ENCODE results near the gene TSPAN7.

Gene TSPAN7

DNA sequence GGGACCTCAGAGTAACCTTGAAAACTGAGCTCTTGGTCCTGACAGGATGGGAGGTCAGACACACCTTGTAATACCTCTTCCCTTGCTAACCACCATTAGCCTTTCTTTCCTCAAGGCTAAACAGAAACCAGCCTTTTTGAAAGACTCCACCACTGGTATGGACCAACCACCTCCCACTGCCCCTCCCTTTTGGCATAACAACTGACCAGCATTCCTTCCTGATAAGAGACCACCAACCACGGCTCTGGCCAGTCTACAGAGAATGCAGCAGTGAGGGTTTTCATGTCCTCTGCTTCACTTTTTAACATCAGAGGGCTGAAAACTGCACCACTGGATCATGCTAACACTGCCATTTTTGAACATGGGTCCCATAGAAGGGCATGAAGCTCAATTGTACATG is 139.7 kb downstream of the TSPAN7 start:
- ATAC-seq = no peak
- TF ChIP-seq TOX (CRISPR knock-in tag; IDR thresholded peaks at IDR 0.05; ENCODE audit: borderline replicate concordance) (no peak), ARNTL (CRISPR knock-in tag; IDR thresholded peaks at IDR 0.05; ENCODE audit: borderline replicate concordance, low read depth) (no peak), ZFP30 (CRISPR knock-in tag; IDR thresholded peaks at IDR 0.05) (no peak), TCF4 (CRISPR knock-in tag; IDR thresholded peaks at IDR 0.05; ENCODE audit: borderline replicate concordance) (no peak), RARB (CRISPR knock-in tag; IDR thresholded peaks at IDR 0.05) (no peak), ZNF565 (CRISPR knock-in tag; conservative IDR thresholded peaks at IDR 0.05; ENCODE audit: low read depth) (no peak), ISL1 (CRISPR knock-in tag; IDR thresholded peaks at IDR 0.05) (no peak), PPARA (CRISPR knock-in tag; IDR thresholded peaks at IDR 0.05; ENCODE audit: borderline replicate concordance) (no peak), ZNF70 (CRISPR knock-in tag; IDR thresholded peaks at IDR 0.05) (no peak), SNAI2 (CRISPR knock-in tag; IDR thresholded peaks at IDR 0.05) (no peak), CSDC2 (CRISPR knock-in tag; IDR thresholded peaks at IDR 0.05) (no peak), ZFP3 (CRISPR knock-in tag; IDR thresholded peaks at IDR 0.05) (no peak), ZNF8 (CRISPR knock-in tag; IDR thresholded peaks at IDR 0.05) (no peak), ZC3H10 (CRISPR knock-in tag; IDR thresholded peaks at IDR 0.05) (no peak)
- TF ChIP-seq, protein P1, sequence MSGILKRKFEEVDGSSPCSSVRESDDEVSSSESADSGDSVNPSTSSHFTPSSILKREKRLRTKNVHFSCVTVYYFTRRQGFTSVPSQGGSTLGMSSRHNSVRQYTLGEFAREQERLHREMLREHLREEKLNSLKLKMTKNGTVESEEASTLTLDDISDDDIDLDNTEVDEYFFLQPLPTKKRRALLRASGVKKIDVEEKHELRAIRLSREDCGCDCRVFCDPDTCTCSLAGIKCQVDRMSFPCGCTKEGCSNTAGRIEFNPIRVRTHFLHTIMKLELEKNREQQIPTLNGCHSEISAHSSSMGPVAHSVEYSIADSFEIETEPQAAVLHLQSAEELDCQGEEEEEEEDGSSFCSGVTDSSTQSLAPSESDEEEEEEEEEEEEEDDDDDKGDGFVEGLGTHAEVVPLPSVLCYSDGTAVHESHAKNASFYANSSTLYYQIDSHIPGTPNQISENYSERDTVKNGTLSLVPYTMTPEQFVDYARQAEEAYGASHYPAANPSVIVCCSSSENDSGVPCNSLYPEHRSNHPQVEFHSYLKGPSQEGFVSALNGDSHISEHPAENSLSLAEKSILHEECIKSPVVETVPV (CRISPR knock-in tag; IDR thresholded peaks at IDR 0.05) = no peak
- TF ChIP-seq, protein P2, sequence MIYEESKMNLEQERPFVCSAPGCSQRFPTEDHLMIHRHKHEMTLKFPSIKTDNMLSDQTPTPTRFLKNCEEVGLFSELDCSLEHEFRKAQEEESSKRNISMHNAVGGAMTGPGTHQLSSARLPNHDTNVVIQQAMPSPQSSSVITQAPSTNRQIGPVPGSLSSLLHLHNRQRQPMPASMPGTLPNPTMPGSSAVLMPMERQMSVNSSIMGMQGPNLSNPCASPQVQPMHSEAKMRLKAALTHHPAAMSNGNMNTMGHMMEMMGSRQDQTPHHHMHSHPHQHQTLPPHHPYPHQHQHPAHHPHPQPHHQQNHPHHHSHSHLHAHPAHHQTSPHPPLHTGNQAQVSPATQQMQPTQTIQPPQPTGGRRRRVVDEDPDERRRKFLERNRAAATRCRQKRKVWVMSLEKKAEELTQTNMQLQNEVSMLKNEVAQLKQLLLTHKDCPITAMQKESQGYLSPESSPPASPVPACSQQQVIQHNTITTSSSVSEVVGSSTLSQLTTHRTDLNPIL (CRISPR knock-in tag; IDR thresholded peaks at IDR 0.05; ENCODE audit: low read depth) = no peak
- TF ChIP-seq, protein P3, sequence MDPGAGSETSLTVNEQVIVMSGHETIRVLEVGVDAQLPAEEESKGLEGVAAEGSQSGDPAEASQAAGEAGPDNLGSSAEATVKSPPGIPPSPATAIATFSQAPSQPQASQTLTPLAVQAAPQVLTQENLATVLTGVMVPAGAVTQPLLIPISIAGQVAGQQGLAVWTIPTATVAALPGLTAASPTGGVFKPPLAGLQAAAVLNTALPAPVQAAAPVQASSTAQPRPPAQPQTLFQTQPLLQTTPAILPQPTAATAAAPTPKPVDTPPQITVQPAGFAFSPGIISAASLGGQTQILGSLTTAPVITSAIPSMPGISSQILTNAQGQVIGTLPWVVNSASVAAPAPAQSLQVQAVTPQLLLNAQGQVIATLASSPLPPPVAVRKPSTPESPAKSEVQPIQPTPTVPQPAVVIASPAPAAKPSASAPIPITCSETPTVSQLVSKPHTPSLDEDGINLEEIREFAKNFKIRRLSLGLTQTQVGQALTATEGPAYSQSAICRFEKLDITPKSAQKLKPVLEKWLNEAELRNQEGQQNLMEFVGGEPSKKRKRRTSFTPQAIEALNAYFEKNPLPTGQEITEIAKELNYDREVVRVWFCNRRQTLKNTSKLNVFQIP (CRISPR knock-in tag; IDR thresholded peaks at IDR 0.05; ENCODE audit: borderline replicate concordance, low read depth) = no peak
- TF ChIP-seq, protein P4, sequence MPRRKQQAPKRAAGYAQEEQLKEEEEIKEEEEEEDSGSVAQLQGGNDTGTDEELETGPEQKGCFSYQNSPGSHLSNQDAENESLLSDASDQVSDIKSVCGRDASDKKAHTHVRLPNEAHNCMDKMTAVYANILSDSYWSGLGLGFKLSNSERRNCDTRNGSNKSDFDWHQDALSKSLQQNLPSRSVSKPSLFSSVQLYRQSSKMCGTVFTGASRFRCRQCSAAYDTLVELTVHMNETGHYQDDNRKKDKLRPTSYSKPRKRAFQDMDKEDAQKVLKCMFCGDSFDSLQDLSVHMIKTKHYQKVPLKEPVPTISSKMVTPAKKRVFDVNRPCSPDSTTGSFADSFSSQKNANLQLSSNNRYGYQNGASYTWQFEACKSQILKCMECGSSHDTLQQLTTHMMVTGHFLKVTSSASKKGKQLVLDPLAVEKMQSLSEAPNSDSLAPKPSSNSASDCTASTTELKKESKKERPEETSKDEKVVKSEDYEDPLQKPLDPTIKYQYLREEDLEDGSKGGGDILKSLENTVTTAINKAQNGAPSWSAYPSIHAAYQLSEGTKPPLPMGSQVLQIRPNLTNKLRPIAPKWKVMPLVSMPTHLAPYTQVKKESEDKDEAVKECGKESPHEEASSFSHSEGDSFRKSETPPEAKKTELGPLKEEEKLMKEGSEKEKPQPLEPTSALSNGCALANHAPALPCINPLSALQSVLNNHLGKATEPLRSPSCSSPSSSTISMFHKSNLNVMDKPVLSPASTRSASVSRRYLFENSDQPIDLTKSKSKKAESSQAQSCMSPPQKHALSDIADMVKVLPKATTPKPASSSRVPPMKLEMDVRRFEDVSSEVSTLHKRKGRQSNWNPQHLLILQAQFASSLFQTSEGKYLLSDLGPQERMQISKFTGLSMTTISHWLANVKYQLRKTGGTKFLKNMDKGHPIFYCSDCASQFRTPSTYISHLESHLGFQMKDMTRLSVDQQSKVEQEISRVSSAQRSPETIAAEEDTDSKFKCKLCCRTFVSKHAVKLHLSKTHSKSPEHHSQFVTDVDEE (CRISPR knock-in tag; IDR thresholded peaks at IDR 0.05) = no peak

DNA sequence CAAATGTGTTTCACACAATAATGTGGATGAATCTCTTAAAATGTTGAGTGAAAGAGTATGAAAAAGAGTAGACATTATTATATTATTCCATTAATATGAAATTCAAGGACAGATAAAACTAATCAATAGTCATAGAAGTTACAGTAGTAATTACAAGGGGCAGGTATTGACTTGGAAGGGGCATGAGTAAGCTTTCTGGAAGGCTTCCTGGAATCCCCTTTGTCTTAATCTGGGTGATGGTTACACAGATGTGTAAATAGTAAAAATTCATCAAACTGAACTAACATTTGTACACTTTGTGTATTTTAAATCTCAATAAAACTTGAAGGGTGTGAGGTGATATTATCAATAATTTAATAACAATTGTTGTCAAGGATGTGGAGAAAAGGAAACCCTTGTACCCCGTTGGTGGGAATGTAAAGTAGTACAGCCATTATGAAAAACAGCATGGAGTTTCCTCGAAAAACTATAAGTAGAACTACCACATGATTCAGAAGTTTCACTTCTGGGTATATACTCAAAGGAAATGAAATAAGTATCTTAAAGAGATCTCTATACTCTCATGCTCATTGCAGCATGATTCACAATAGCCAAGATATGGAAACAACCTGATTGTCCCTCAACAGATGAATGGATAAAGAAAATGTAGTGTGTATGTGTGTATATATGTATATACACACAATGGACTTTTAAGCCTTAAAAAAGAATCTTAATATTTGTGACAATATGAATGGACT is 143.0 kb downstream of the TSPAN7 start:
- no peak for TF ChIP-seq ARNTL (CRISPR knock-in tag; IDR thresholded peaks at IDR 0.05; ENCODE audit: borderline replicate concordance, low read depth)
- TF ChIP-seq, protein P2 (CRISPR knock-in tag; IDR thresholded peaks at IDR 0.05; ENCODE audit: low read depth) = no peak
- no peak for ATAC-seq

DNA sequence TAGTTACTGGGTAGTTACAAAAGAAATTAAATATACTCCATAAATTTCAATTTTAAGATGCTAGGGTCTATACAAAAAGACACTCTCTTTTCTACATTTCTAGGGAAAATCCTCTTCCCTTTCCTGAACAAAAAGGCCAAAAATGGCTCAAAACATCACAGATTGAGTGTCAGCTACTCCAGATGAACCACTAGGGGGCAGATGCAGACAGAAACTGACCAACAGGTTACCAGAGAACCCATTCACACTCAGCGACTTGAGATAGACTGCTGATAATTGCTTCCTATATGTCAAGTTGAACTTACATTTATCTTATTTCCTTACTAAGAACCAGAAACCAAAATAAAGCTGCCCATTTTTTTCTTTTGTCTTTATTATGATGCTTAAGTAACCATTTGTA is 156.5 kb downstream of the TSPAN7 start:
- TF ChIP-seq ZFP3 (CRISPR knock-in tag; IDR thresholded peaks at IDR 0.05) (no peak), PPARA (CRISPR knock-in tag; IDR thresholded peaks at IDR 0.05; ENCODE audit: borderline replicate concordance) (no peak), SNAI2 (CRISPR knock-in tag; IDR thresholded peaks at IDR 0.05) (no peak), ZNF565 (CRISPR knock-in tag; conservative IDR thresholded peaks at IDR 0.05; ENCODE audit: low read depth) (no peak), ZNF8 (CRISPR knock-in tag; IDR thresholded peaks at IDR 0.05) (no peak), TCF4 (CRISPR knock-in tag; IDR thresholded peaks at IDR 0.05; ENCODE audit: borderline replicate concordance) (no peak), ESRRG (CRISPR knock-in tag; IDR thresholded peaks at IDR 0.05) (no peak), OSR1 (CRISPR knock-in tag; IDR thresholded peaks at IDR 0.05) (no peak), ARNTL (CRISPR knock-in tag; IDR thresholded peaks at IDR 0.05; ENCODE audit: borderline replicate concordance, low read depth) (no peak), RARB (CRISPR knock-in tag; IDR thresholded peaks at IDR 0.05) (no peak), ZNF70 (CRISPR knock-in tag; IDR thresholded peaks at IDR 0.05) (no peak), ZFP30 (CRISPR knock-in tag; IDR thresholded peaks at IDR 0.05) (no peak), BACH2 (CRISPR knock-in tag; IDR thresholded peaks at IDR 0.05; ENCODE audit: borderline replicate concordance) (no peak), ISL1 (CRISPR knock-in tag; IDR thresholded peaks at IDR 0.05) (no peak)
- TF ChIP-seq, protein P3 (CRISPR knock-in tag; IDR thresholded peaks at IDR 0.05; ENCODE audit: borderline replicate concordance, low read depth) = no peak
- TF ChIP-seq, protein P5, sequence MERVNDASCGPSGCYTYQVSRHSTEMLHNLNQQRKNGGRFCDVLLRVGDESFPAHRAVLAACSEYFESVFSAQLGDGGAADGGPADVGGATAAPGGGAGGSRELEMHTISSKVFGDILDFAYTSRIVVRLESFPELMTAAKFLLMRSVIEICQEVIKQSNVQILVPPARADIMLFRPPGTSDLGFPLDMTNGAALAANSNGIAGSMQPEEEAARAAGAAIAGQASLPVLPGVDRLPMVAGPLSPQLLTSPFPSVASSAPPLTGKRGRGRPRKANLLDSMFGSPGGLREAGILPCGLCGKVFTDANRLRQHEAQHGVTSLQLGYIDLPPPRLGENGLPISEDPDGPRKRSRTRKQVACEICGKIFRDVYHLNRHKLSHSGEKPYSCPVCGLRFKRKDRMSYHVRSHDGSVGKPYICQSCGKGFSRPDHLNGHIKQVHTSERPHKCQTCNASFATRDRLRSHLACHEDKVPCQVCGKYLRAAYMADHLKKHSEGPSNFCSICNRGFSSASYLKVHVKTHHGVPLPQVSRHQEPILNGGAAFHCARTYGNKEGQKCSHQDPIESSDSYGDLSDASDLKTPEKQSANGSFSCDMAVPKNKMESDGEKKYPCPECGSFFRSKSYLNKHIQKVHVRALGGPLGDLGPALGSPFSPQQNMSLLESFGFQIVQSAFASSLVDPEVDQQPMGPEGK (CRISPR knock-in tag; IDR thresholded peaks at IDR 0.05; ENCODE audit: borderline replicate concordance) = no peak
- TF ChIP-seq, protein P2 (CRISPR knock-in tag; IDR thresholded peaks at IDR 0.05; ENCODE audit: low read depth) = no peak
- ATAC-seq = peak; percentile 74

Measured in SK-N-SH treated with all-trans-retinoic acid at 6 μM for 48 hours (cell line).